ENCODE results near the gene ARAP1. TPM values are rescaled to one million over a fixed set of nuclear protein-coding genes. Genes with fewer than 3 reads are reported as not detected.

ARAP1 gene
- total RNA-seq, result 100 to 1,000 TPM in 1 of 4 donors, 10 to 100 TPM in 3; 53.8 to 126 (median 88.8) TPM

DNA sequence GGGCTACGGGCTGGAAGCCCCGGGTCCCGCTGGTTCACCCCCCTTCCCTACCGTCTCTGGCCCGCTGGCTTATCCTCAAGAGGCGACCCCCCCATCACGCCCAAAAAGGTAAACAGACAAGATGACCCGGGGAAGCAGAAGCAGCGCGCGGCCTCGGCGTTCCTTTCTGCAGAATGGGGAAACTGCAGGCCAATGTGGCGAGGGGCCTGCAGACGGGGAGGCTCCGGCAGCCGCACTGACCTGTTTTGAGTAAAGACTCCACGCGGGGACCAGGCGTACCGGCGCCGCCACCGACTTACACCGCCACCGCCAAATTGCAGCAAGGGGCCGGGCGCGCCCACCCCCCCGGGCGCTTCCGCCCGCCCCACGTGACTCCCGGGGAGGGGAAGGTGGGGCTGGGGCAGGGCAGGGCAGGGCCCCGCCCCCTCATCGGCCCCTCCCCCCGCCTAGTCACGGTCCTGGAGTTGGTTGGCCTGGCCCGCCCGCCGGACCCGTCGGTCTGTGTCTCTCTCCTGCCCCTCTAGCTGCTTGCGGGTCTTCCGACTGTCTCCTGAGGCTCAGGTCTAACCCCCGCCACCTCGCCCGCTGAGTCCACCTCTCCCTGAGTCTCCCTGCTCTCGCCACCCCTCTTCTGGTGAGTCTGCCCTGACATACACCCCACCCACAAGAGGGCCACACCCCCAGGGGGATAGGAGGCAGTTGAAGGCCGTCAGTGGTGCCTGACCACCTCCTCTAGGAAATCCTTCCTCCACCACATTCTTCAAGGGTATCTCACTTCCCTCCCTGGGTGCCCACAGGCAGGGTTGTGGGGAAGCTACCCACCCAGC lies at the start of gene ARAP1:
ARAP1 (minus strand) TSS at position 321 of the 827 bp plus-strand sequence. CDS start 25,280 bp downstream, outside the sequence.
- Histone ChIP-seq H3K27ac (peak within 1 kb of the TSS; percentile 34), H3K27me3 (no peaks in the 10 kb centered on the region), H3K9me3 (no peaks in the 10 kb centered on the region), H3K4me3 (peak within 1 kb of the TSS; percentile 73), H3K36me3 (peaks cover 24% of the 10 kb centered on the region), H3K4me1 (peaks cover 33% of the 10 kb centered on the region)
- TF ChIP-seq POLR2A (IDR thresholded peaks at IDR 0.05) (no peak), EP300 (IDR thresholded peaks at IDR 0.05) (no peak), POLR2AphosphoS5 (IDR thresholded peaks at IDR 0.05) (no peak)
- TF ChIP-seq, protein P1, sequence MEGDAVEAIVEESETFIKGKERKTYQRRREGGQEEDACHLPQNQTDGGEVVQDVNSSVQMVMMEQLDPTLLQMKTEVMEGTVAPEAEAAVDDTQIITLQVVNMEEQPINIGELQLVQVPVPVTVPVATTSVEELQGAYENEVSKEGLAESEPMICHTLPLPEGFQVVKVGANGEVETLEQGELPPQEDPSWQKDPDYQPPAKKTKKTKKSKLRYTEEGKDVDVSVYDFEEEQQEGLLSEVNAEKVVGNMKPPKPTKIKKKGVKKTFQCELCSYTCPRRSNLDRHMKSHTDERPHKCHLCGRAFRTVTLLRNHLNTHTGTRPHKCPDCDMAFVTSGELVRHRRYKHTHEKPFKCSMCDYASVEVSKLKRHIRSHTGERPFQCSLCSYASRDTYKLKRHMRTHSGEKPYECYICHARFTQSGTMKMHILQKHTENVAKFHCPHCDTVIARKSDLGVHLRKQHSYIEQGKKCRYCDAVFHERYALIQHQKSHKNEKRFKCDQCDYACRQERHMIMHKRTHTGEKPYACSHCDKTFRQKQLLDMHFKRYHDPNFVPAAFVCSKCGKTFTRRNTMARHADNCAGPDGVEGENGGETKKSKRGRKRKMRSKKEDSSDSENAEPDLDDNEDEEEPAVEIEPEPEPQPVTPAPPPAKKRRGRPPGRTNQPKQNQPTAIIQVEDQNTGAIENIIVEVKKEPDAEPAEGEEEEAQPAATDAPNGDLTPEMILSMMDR (IDR thresholded peaks at IDR 0.05), result no peak
- WGBS, result 4% methylated on average over 16 of the region's 51 CpGs
- peak; percentile 85 to 88 for DNase-seq (ENCODE audit: low spot score in 2 of 2)

DNA sequence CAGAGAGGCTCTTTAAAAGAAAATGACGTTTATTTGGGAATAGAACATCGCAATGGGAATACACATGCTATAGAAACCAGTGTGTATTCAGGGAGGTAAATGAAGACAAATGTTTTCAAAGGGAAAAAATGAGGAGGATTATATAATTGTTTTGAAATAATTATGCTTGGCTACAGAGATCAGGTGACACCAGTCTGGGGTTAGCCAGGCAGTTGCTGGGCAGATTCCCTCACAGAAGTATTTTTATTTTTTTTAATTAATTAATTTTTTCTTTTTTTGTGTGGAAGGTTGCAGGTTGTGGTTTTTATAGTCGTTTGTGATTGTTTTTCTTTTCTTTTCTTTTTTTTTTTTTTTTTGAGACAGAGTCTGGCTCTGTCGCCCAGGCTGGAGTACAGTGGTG lies 47.2 kb upstream of the ARAP1 start:
- Histone ChIP-seq H3K9me3 (no peaks in the 10 kb centered on the region), H3K36me3 (no peaks in the 10 kb centered on the region), H3K27me3 (no peaks in the 10 kb centered on the region), H3K4me1 (peaks cover 2% of the 10 kb centered on the region), H3K27ac (no peak overlapping the region), H3K4me3 (no peak overlapping the region)
- TF ChIP-seq, protein P1 (IDR thresholded peaks at IDR 0.05), result no peak
- TF ChIP-seq POLR2AphosphoS5 (IDR thresholded peaks at IDR 0.05) (no peak), POLR2A (IDR thresholded peaks at IDR 0.05) (no peak), EP300 (IDR thresholded peaks at IDR 0.05) (no peak)
- DNase-seq (ENCODE audit: low spot score in 2 of 2), result no peak
- WGBS, result 57% methylated on average over 4 of the region's 4 CpGs

DNA sequence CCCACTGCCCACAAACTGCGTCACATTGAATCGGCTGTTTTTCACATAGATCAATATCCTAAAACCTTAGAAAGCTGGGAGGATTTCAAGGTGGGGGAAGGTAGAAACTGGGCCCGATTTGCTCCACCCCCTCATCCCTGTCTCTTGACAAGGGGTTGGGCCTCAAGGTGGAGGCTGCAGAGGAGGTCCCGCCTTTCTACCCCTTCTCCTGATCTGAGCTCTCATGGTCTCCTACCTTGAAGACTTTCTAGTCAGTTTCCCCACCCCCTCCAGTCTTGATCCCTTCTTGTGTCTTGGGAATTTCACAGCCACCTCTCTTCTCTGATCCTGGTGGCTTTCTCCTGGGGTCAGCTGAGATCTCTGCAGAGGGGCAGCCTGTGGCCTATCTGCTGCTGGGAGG lies 46.2 kb upstream of the ARAP1 start:
- no peak for DNase-seq (ENCODE audit: low spot score in 2 of 2)
- no peak overlapping the region for H3K4me3 ChIP-seq
- H3K9me3 ChIP-seq, result no peaks in the 10 kb centered on the region
- H3K27ac ChIP-seq, result no peak overlapping the region
- no peaks in the 10 kb centered on the region for H3K27me3 ChIP-seq
- WGBS, result 75% methylated on average over 4 of the region's 4 CpGs
- peaks cover 9% of the 10 kb centered on the region for H3K4me1 ChIP-seq
- H3K36me3 ChIP-seq, result no peaks in the 10 kb centered on the region
- TF ChIP-seq, protein P1 (IDR thresholded peaks at IDR 0.05), result no peak
- TF ChIP-seq POLR2A (IDR thresholded peaks at IDR 0.05) (no peak), POLR2AphosphoS5 (IDR thresholded peaks at IDR 0.05) (no peak), EP300 (IDR thresholded peaks at IDR 0.05) (no peak)

DNA sequence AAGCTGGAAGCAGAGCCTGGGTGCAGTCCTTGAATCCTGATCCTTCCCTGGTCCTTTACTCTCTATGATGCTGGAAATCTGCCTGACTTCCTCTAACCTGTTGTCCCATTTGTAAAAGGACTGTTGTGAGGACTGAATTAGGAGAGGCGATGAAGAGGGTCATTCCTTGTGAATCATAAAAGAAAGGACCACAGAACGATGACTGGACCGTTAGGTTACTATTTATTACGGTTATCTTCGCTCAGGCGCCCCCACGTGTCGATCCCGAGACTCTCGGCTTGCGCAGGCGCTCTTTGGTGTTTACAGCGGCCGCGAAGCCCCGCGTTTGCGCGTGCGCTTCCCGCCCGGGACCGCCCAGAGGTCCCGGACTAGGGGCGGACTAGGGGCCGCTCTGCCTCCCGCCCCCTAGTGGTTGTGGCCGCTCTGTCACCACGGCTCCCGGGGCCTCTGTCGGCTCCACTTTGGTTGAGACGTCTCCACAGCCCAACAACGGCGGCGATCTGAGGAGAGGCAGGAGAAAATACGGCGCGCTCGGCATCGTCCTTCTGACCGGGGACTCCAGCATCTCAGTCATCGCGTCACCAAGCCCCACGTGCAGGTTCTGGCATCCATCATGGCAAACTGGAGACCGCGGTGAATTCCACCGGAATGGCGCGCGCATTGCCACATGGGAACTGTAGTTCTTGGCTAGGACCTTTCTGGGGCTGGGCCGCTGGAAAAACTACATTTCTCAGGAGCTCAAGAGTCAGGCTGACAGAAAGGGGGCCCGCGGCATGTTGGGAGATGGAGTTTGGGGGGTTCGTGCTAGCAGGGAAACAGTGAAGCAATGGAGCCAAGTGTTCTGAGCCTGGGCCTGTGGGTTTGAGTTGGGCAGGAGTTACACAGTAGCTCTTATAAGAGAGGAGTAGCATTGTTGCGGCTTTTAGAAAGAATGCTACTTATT lies 41.5 kb upstream of the ARAP1 start, which contains the start of gene STARD10:
STARD10 (minus strand) TSS at position 623 of the 943 bp plus-strand sequence. CDS start 12,866 bp downstream, outside the sequence.
- H3K4me1 ChIP-seq, result peaks cover 39% of the 10 kb centered on the region
- 3% methylated on average over 20 of the region's 55 CpGs for WGBS
- peak; percentile 96 to 97 for DNase-seq (ENCODE audit: low spot score in 2 of 2)

More for the DNA sequence above, 41.5 kb upstream of the ARAP1 start, which contains the start of gene STARD10:
- peak in 1 of 2 donors; percentile 24 for TF ChIP-seq POLR2A (IDR thresholded peaks at IDR 0.05)
- TF ChIP-seq, protein P1 (IDR thresholded peaks at IDR 0.05), result peak; percentile 96
- peak in 1 of 3 donors; percentile 9 for TF ChIP-seq POLR2AphosphoS5 (IDR thresholded peaks at IDR 0.05)
- no peak for TF ChIP-seq EP300 (IDR thresholded peaks at IDR 0.05)
- no peaks in the 10 kb centered on the region for H3K27me3 ChIP-seq
- H3K4me3 ChIP-seq, result peak within 1 kb of the TSS; percentile 61
- peak within 1 kb of the TSS; percentile 91 for H3K27ac ChIP-seq
- no peaks in the 10 kb centered on the region for H3K9me3 ChIP-seq
- no peaks in the 10 kb centered on the region for H3K36me3 ChIP-seq

Data from suprapubic skin (tissue), 4 donors.